B cell (primary cell): ENCODE measurements around the gene DLD. TPM values are rescaled to one million over a fixed set of nuclear protein-coding genes. Genes with fewer than 3 reads are reported as not detected.

ENCODE experiments used
- ATAC-seq: fragments of 200-7000 bp; cut with Tn5 transposase; one replicate; pipeline ENCODE4 v1.10.0; 2021; ENCODE audit warnings: low read depth, mild to moderate bottlenecking, moderate number of reproducible peaks, moderate library complexity
- CTCF ChIA-PET: fragments of 350-600 bp; sonication (Branson Sonifier 250); formaldehyde crosslinking; loops from one replicate; lab custom pipeline; 2021; ENCODE audit warnings: antibody characterized with exemption, inconsistent platforms; lab: Charles Lee
- POLR2A ChIA-PET: fragments of 350-600 bp; sonication (Branson Sonifier 250); formaldehyde crosslinking; loops from one replicate; lab custom pipeline; 2021; ENCODE audit warnings: antibody characterized with exemption; lab: Charles Lee
- DNase-seq: peaks from one replicate; pipeline ENCODE4 v3.0.0; 2013
- H2AFZ ChIP-seq: 2 replicates; pipeline ENCODE4 v1.6.1; 2012; ENCODE audit warnings: mild to moderate bottlenecking, low read depth, low read length; ENCODE audit not compliant: insufficient read depth, poor library complexity, severe bottlenecking
- H3K27ac ChIP-seq, 2 donors: 1 replicate in 1 of 2; 2 replicates in 1 of 2; pipeline ENCODE4 v1.5.1; 2012 to 2013; ENCODE audit warnings: low read length in 2 of 2, mild to moderate bottlenecking in 2 of 2, moderate library complexity in 1 of 2
- H3K27me3 ChIP-seq, 4 experiments: fragments of 200-600 bp in 1 of 4; sonication (generic) in 1 of 4; replicated peaks in 1 of 4; 1 replicate in 2 of 4; 2 replicates in 2 of 4; pipeline versions ENCODE4 v1.6.1 to v1.7.0; 2013 to 2016; ENCODE audit warnings: low read length in 3 of 4, mild to moderate bottlenecking in 2 of 4, mixed read lengths in 1 of 4, moderate library complexity in 1 of 4; ENCODE audit not compliant: insufficient read depth in 4 of 4, control insufficient read depth in 3 of 4; ENCODE audit errors: control extremely low read depth in 1 of 4
- H3K36me3 ChIP-seq, 2 experiments: replicated peaks in 1 of 2; 1 replicate in 1 of 2; 2 replicates in 1 of 2; pipeline versions ENCODE4 v1.6.1 to v1.7.1; 2013; ENCODE audit warnings: low read length in 1 of 2; ENCODE audit not compliant: insufficient read depth in 2 of 2, control insufficient read depth in 1 of 2; ENCODE audit errors: control extremely low read depth in 1 of 2, extremely low read depth in 1 of 2
- H3K4me1 ChIP-seq, 2 donors: fragments of 200-600 bp in 1 of 2; sonication (generic) in 1 of 2; 1 replicate in 1 of 2; 2 replicates in 1 of 2; pipeline versions ENCODE4 v1.5.1 to v1.6.1; 2013 to 2017; ENCODE audit warnings: low read length in 2 of 2; ENCODE audit not compliant: control insufficient read depth in 2 of 2, insufficient read depth in 2 of 2
- H3K4me2 ChIP-seq: replicated peaks from 2 replicates; pipeline ENCODE3; 2012; ENCODE audit warnings: mild to moderate bottlenecking, low read depth, low read length; ENCODE audit not compliant: poor library complexity, severe bottlenecking
- H3K4me3 ChIP-seq, 5 experiments: fragments of 200-600 bp in 1 of 5; sonication (generic) in 1 of 5; 1 replicate in 3 of 5; 2 replicates in 2 of 5; pipeline versions ENCODE4 v1.5.1 to v1.7.0; 2011 to 2016; ENCODE audit warnings: low read length in 4 of 5, mild to moderate bottlenecking in 4 of 5, low read depth in 2 of 5, control low read depth in 1 of 5, moderate library complexity in 1 of 5; ENCODE audit not compliant: insufficient read depth in 1 of 5; ENCODE audit errors: control extremely low read depth in 1 of 5, extremely low read depth in 1 of 5
- H3K79me2 ChIP-seq: fragments of 200-600 bp; sonication (generic); one replicate; pipeline ENCODE4 v1.6.0; 2016; ENCODE audit warnings: low read length; ENCODE audit not compliant: control insufficient read depth, insufficient read depth
- H3K9ac ChIP-seq: fragments of 200-600 bp; sonication (generic); 2 replicates; pipeline ENCODE4 v1.6.1; 2017; ENCODE audit warnings: mild to moderate bottlenecking, low read length, moderate library complexity
- H3K9me3 ChIP-seq, 3 donors: one replicate each; pipeline versions ENCODE4 v1.6.1 to v1.7.1; 2013; ENCODE audit warnings: low read length in 2 of 3; ENCODE audit not compliant: control insufficient read depth in 2 of 3, insufficient read depth in 1 of 3; ENCODE audit errors: control extremely low read depth in 1 of 3
- H4K20me1 ChIP-seq: 2 replicates; pipeline ENCODE4 v1.6.0; 2012; ENCODE audit warnings: mild to moderate bottlenecking, low read length; ENCODE audit not compliant: insufficient read depth, control insufficient read depth, poor library complexity, severe bottlenecking
- H3K27ac Mint-ChIP-seq: one replicate; pipeline ENCODE4 v1.8.0; 2021; ENCODE audit warnings: mixed read lengths
- H3K27me3 Mint-ChIP-seq: one replicate; pipeline ENCODE4 v1.8.0; 2021; ENCODE audit warnings: mixed read lengths
- H3K4me1 Mint-ChIP-seq: one replicate; pipeline ENCODE4 v1.8.0; 2021; ENCODE audit warnings: mixed read lengths
- H3K4me3 Mint-ChIP-seq: one replicate; pipeline ENCODE4 v1.8.0; 2021; ENCODE audit warnings: mixed read lengths
- H3K9me3 Mint-ChIP-seq: one replicate; pipeline ENCODE4 v1.8.0; 2022; ENCODE audit warnings: mixed read lengths; ENCODE audit not compliant: insufficient read depth
- CTCF ChIP-seq: fragments of 200-600 bp; IDR thresholded peaks from one replicate; pipeline ENCODE4 v1.8.0; 2022; ENCODE audit warnings: antibody characterized with exemption, mild to moderate bottlenecking
- EZH2 ChIP-seq: IDR thresholded peaks from 2 replicates; pipeline ENCODE4 v1.6.1; 2012; ENCODE audit warnings: borderline replicate concordance, low read depth, mild to moderate bottlenecking, moderate library complexity, low read length; ENCODE audit not compliant: insufficient read depth, poor library complexity, severe bottlenecking
- WGBS: methylation state at CpG from one replicate; pipeline ENCODE4 v1.1.5; 2013; ENCODE audit warnings: missing lambda C conversion rate; ENCODE audit not compliant: insufficient coverage; 5-methylcytosine and 5-hydroxymethylcytosine counted together
- intact Hi-C: fragments of 100-400 bp; cut with micrococcal nuclease; formaldehyde crosslinking; loops from one replicate; pipeline ENCODE4 v1.10.0; 2022
- polyA plus RNA-seq: library from polyadenylated mRNA; depleted of rRNA; stranded (reverse); fragments of >200 nt; gene quantifications from 2 replicates; pipeline ENCODE4 v1.2.3, GENCODE V29; 2012
- total RNA-seq, 2 donors: library from RNA; stranded (reverse); fragments of 120-200 nt in 1 of 2; gene quantifications; 1 replicate in 1 of 2; 2 replicates in 1 of 2; pipeline versions ENCODE4 v1.2.3 to v1.2.4, GENCODE V29; 2013 to 2022

The DLD gene
- total and polyA plus RNA-seq, 2 donors (not counting 1 experiment from before 2014, with no cell fraction given) = 26.7 to 47.9 TPM

DNA sequence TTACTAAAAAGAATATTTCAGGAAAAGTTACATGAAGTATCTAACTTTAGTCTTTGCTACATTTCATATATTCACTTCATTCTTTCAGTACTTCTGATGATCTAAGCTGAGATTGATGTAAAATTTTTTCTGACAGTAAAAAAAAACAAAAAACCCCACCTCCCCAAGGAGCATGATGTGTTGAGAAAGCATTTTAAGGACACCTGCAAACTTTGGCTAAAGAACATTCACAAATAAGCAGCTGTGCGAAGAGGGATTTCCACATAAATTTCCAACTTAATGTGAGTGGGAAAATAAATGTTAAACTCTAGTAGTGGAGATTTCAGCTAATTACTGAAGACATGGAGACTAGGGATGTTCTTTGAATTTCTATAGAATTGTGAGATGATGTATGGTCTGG is 35.5 kb downstream of the DLD start:
- Mint-ChIP-seq H3K4me3 (no peak overlapping the region), H3K27me3 (no peaks in the 10 kb centered on the region), H3K9me3 (no peaks in the 10 kb centered on the region), H3K27ac (no peak overlapping the region), H3K4me1 (peaks cover 16% of the 10 kb centered on the region)
- POLR2A ChIA-PET = no interaction called here
- H3K9ac ChIP-seq = no peak overlapping the region
- H3K27me3 ChIP-seq = no peaks in the 10 kb centered on the region
- no peak overlapping the region for H2AFZ ChIP-seq
- TF ChIP-seq CTCF (no peak), EZH2 (no peak)
- no peaks in the 10 kb centered on the region for H3K79me2 ChIP-seq
- no peaks in the 10 kb centered on the region for H4K20me1 ChIP-seq
- CTCF ChIA-PET = no interaction called here
- DNase-seq (no peak), ATAC-seq (no peak)
- WGBS = no CpG with 5 or more reads among the region's 1 CpG
- no peak overlapping the region for H3K4me3 ChIP-seq
- peaks cover 6 to 8% of the 10 kb centered on the region in 2 donors for H3K4me1 ChIP-seq
- no peaks in the 10 kb centered on the region for H3K9me3 ChIP-seq
- intact Hi-C loops = no loop called here
- H3K27ac ChIP-seq = no peak overlapping the region
- H3K36me3 ChIP-seq = peaks cover 2 to 14% of the 10 kb centered on the region in 2 experiments
- H3K4me2 ChIP-seq = no peak overlapping the region

GRCh38 chr7:107931740-107932515 is 40.9 kb downstream of the DLD start:
- Mint-ChIP-seq H3K27me3 (no peaks in the 10 kb centered on the region), H3K27ac (no peak overlapping the region), H3K9me3 (no peaks in the 10 kb centered on the region), H3K4me3 (no peak overlapping the region), H3K4me1 (no peaks in the 10 kb centered on the region)
- no peaks in the 10 kb centered on the region for H4K20me1 ChIP-seq
- ChIA-PET POLR2A (no interaction called here), CTCF (interaction anchor here (1.2 kb wide), 1 partner anchor 49 kb away, joined by 3 read pairs; no protein-coding TSS in a partner anchor)
- peaks cover 0 to 3% of the 10 kb centered on the region in 2 experiments for H3K36me3 ChIP-seq
- no peak overlapping the region for H3K27ac ChIP-seq
- no peak overlapping the region for H3K4me2 ChIP-seq
- no peak overlapping the region for H2AFZ ChIP-seq
- H3K4me3 ChIP-seq = no peak overlapping the region
- TF ChIP-seq EZH2 (no peak), CTCF (no peak)
- no peak for ATAC-seq
- no peak overlapping the region for H3K9ac ChIP-seq
- 63% methylated on average over 5 of the region's 5 CpGs for WGBS
- no peaks in the 10 kb centered on the region for H3K27me3 ChIP-seq
- H3K79me2 ChIP-seq = no peaks in the 10 kb centered on the region
- intact Hi-C loops = no loop called here
- DNase-seq = no peak
- H3K9me3 ChIP-seq = no peaks in the 10 kb centered on the region
- H3K4me1 ChIP-seq = no peaks in the 10 kb centered on the region
